HepG2 (cell line): ENCODE data around the gene PRMT6. TPM values are rescaled to one million over a fixed set of nuclear protein-coding genes. Genes with fewer than 3 reads are reported as not detected.

Source experiments
- ATAC-seq: fragments of 200-7000 bp; cut with Tn5 transposase; 3 replicates; pipeline ENCODE4 v1.9.1; 2020; ENCODE audit warnings: mild to moderate bottlenecking, moderate library complexity
- BruUV-seq: library from RNA; stranded (reverse); fragments of 400-500 nt; replicated peaks from 2 replicates; lab custom pipeline; 2021; lab: Mats Ljungman, UMichigan
- CTCF ChIA-PET: fragments of 300-600 bp; formaldehyde crosslinking; extraction: SDS; loops from one replicate; lab custom pipeline; 2021; ENCODE audit warnings: low total read pairs, inconsistent platforms, low intra/inter-chr PET ratio; lab: Yijun Ruan, JAX
- POLR2A ChIA-PET: fragments of 350-600 bp; sonication (Branson Sonifier 250); formaldehyde crosslinking; loops from one replicate; lab custom pipeline; 2020; ENCODE audit warnings: antibody characterized with exemption, inconsistent platforms; lab: Yijun Ruan, JAX
- DNase-seq: peaks from one replicate; pipeline ENCODE4 v3.0.0-alpha.2; 2015; ENCODE audit warnings: low spot score
- FAIRE-seq: peaks from 3 replicates; lab custom pipeline; 2011; peaks lifted over from hg19 to GRCh38; lab: Jason Lieb, UNC
- H2AFZ ChIP-seq: one replicate; pipeline ENCODE4 v1.6.1; 2011; ENCODE audit warnings: low read length, inconsistent platforms
- H3K27ac ChIP-seq: fragments of 300-600 bp; 3 replicates; pipeline ENCODE4 v1.8.0; 2011; ENCODE audit warnings: mixed run types, mild to moderate bottlenecking, mixed read lengths, low read length, inconsistent platforms; ENCODE audit not compliant: insufficient read depth; ENCODE audit errors: extremely low read length
- H3K27me3 ChIP-seq, 2 experiments: fragments of 200-600 bp in 1 of 2; 2 replicates in 1 of 2; 3 replicates in 1 of 2; pipeline versions ENCODE4 v1.6.0 to v1.8.0; 2011; ENCODE audit warnings: low read length in 2 of 2, mild to moderate bottlenecking in 2 of 2, moderate library complexity in 2 of 2, inconsistent platforms in 1 of 2; ENCODE audit not compliant: insufficient read depth in 2 of 2, control insufficient read depth in 1 of 2
- H3K36me3 ChIP-seq, 2 experiments: fragments of 200-600 bp in 1 of 2; replicated peaks in 1 of 2; 2 replicates in 1 of 2; 3 replicates in 1 of 2; pipeline versions ENCODE4 v1.5.1 to v1.8.0; 2011; ENCODE audit warnings: low read length in 2 of 2, inconsistent platforms in 1 of 2; ENCODE audit not compliant: insufficient read depth in 2 of 2, control insufficient read depth in 1 of 2
- H3K4me1 ChIP-seq: 2 replicates; pipeline ENCODE4 v1.5.1; 2012; ENCODE audit warnings: low read length, inconsistent platforms; ENCODE audit not compliant: insufficient read depth
- H3K4me2 ChIP-seq: 2 replicates; pipeline ENCODE4 v1.6.0; 2011; ENCODE audit warnings: low read depth, low read length, inconsistent platforms
- H3K4me3 ChIP-seq, 3 experiments: fragments of 200-600 bp in 1 of 3; sonication (generic), shearing (Covaris generic) in 1 of 3; replicated peaks in 1 of 3; 2 replicates each; pipeline ENCODE4 v1.5.1; 2011 to 2016; ENCODE audit warnings: low read length in 3 of 3, inconsistent platforms in 2 of 3, low read depth in 2 of 3, mild to moderate bottlenecking in 2 of 3, control low read depth in 1 of 3, mixed read lengths in 1 of 3; ENCODE audit not compliant: insufficient read depth in 1 of 3
- H3K79me2 ChIP-seq: one replicate; pipeline ENCODE4 v1.6.1; 2011; ENCODE audit warnings: low read length, inconsistent platforms; ENCODE audit not compliant: insufficient read depth
- H3K9ac ChIP-seq: 2 replicates; pipeline ENCODE4 v1.6.0; 2011; ENCODE audit warnings: mild to moderate bottlenecking, low read depth, low read length, inconsistent platforms; ENCODE audit not compliant: insufficient read depth
- H3K9me3 ChIP-seq: 2 replicates; pipeline ENCODE4 v1.5.1; 2012; ENCODE audit warnings: mild to moderate bottlenecking, low read length
- H4K20me1 ChIP-seq: 2 replicates; pipeline ENCODE4 v1.6.0; 2011; ENCODE audit warnings: inconsistent platforms, mild to moderate bottlenecking, low read length, moderate library complexity; ENCODE audit not compliant: insufficient read depth
- AHR ChIP-seq: IDR thresholded peaks from 2 replicates; pipeline ENCODE4 v1.6.1; 2018; ENCODE audit warnings: missing genetic modification reagents, missing compliant biosample characterization
- NFKBIZ ChIP-seq: IDR thresholded peaks from 2 replicates; pipeline ENCODE4 v1.6.1; 2018; ENCODE audit warnings: missing genetic modification reagents, missing compliant biosample characterization
- ONECUT2 ChIP-seq: sonication (generic); formaldehyde crosslinking; IDR thresholded peaks from 2 replicates; pipeline ENCODE4 v1.4.0; 2020; ENCODE audit warnings: missing genetic modification reagents
- PAF1 ChIP-seq: IDR thresholded peaks from 2 replicates; pipeline ENCODE4 v1.6.1; 2016; ENCODE audit warnings: missing genetic modification reagents, missing compliant biosample characterization
- SETDB1 ChIP-seq: sonication (generic); formaldehyde crosslinking; IDR thresholded peaks from 2 replicates; pipeline ENCODE4 v1.5.1; 2020; ENCODE audit warnings: missing genetic modification reagents, mild to moderate bottlenecking, borderline replicate concordance
- SNAPC2 ChIP-seq: sonication (generic); formaldehyde crosslinking; IDR thresholded peaks from 2 replicates; pipeline ENCODE4 v1.8.1; 2022; ENCODE audit warnings: mild to moderate bottlenecking, missing genetic modification reagents
- STAT6 ChIP-seq: sonication (generic); formaldehyde crosslinking; IDR thresholded peaks from 2 replicates; pipeline ENCODE4 v1.4.0; 2020; ENCODE audit warnings: missing genetic modification reagents, mild to moderate bottlenecking, borderline replicate concordance
- SYNCRIP ChIP-seq: fragments of 200-400 bp; formaldehyde crosslinking; IDR thresholded peaks from 2 replicates; pipeline ENCODE4 v1.6.1; 2018; ENCODE audit warnings: mild to moderate bottlenecking, low read depth, low read length; ENCODE audit not compliant: insufficient read depth
- TBL1XR1 ChIP-seq: fragments of 150-350 bp; IDR thresholded peaks from 2 replicates; pipeline ENCODE4 v1.6.1; 2014; ENCODE audit warnings: borderline replicate concordance, low read length; ENCODE audit not compliant: partially characterized antibody
- ZMYM2 ChIP-seq: sonication (generic); formaldehyde crosslinking; IDR thresholded peaks from 2 replicates; pipeline ENCODE4 v1.8.0; 2022; ENCODE audit warnings: mild to moderate bottlenecking, missing genetic modification reagents
- ZNF143 ChIP-seq: sonication (generic); formaldehyde crosslinking; IDR thresholded peaks from 2 replicates; pipeline ENCODE4 v1.4.0; 2020; ENCODE audit warnings: missing genetic modification reagents
- ZNF253 ChIP-seq: sonication (generic); formaldehyde crosslinking; IDR thresholded peaks from 2 replicates; pipeline ENCODE4 v1.8.0; 2022; ENCODE audit warnings: mild to moderate bottlenecking, missing genetic modification reagents, borderline replicate concordance
- ZNF576 ChIP-seq: sonication (generic); formaldehyde crosslinking; IDR thresholded peaks from 2 replicates; pipeline ENCODE4 v1.4.0; 2020; ENCODE audit warnings: mild to moderate bottlenecking, missing genetic modification reagents
- ZNF770 ChIP-seq: sonication (generic); formaldehyde crosslinking; IDR thresholded peaks from 2 replicates; pipeline ENCODE4 v1.5.0; 2020; ENCODE audit warnings: mild to moderate bottlenecking, missing genetic modification reagents
- WGBS: methylation state at CpG from one replicate; pipeline ENCODE4 v1.1.6; 2017; ENCODE audit warnings: low lambda C conversion rate; 5-methylcytosine and 5-hydroxymethylcytosine counted together
- in situ Hi-C: cut with HindIII; loops from 2 replicates; pipeline ENCODE4 v1.10.0; 2017; ENCODE audit warnings: low pct_unique_long_range_greater_than_20kb; ENCODE audit not compliant: extremely low pct_ligation_motif_present
- intact Hi-C: fragments of 100-400 bp; cut with micrococcal nuclease; formaldehyde crosslinking; loops from one replicate; pipeline ENCODE4 v1.10.0; 2022; ENCODE audit not compliant: unreplicated experiment
- polyA plus RNA-seq, 8 experiments: library from polyadenylated mRNA; depleted of rRNA in 3 of 8; stranded (reverse) in 7 of 8; unstranded in 1 of 8; fragments of >200 nt; fragmentation: Illumina TruSeq in 4 of 8; extraction: Trizol in 4 of 8; gene quantifications; 2 replicates each; pipeline versions ENCODE4 v1.2.1 to v1.2.3, GENCODE V29; 2011 to 2016; ENCODE audit warnings: low read depth in 4 of 8, missing spikeins in 1 of 8, mixed read lengths in 1 of 8; ENCODE audit not compliant: insufficient read depth in 1 of 8
- total RNA-seq, 5 experiments: library from RNA; depleted of rRNA; stranded (reverse); fragments of >200 nt; fragmentation: Illumina TruSeq; extraction: Trizol; gene quantifications; 2 replicates each; pipeline ENCODE4 v1.2.3, GENCODE V29; 2016; ENCODE audit warnings: low read depth in 1 of 5

Gene PRMT6
- total and polyA plus RNA-seq, 2 of the 13 experiments (the other 11 are each of a cell fraction or from before 2014, with no cell fraction given) = 8.1 to 15.8 TPM

GRCh38 chr1:107081102-107081501, 24.6 kb downstream of the PRMT6 start:
- H3K4me2 ChIP-seq = no peak overlapping the region
- H3K36me3 ChIP-seq = no peaks in the 10 kb centered on the region
- no peaks in the 10 kb centered on the region for H4K20me1 ChIP-seq
- H3K9ac ChIP-seq = no peak overlapping the region
- H3K27me3 ChIP-seq = no peaks in the 10 kb centered on the region
- in situ Hi-C loops = no loop called here
- H2AFZ ChIP-seq = no peak overlapping the region
- CTCF ChIA-PET = no interaction called here
- FAIRE-seq (no peak), ATAC-seq (no peak), DNase-seq (no peak)
- no peaks in the 10 kb centered on the region for H3K79me2 ChIP-seq
- H3K4me1 ChIP-seq = no peaks in the 10 kb centered on the region
- no peak overlapping the region for H3K27ac ChIP-seq
- BruUV-seq = no TSS peak
- TF ChIP-seq ZNF143 (CRISPR knock-in tag) (no peak), ZNF770 (no peak), PAF1 (no peak), SYNCRIP (no peak), SETDB1 (CRISPR knock-in tag) (no peak), STAT6 (CRISPR knock-in tag) (no peak), ZNF576 (CRISPR knock-in tag) (no peak), ONECUT2 (CRISPR knock-in tag) (no peak), AHR (CRISPR knock-in tag) (no peak), TBL1XR1 (no peak), SNAPC2 (CRISPR knock-in tag) (no peak), ZMYM2 (CRISPR knock-in tag) (no peak), NFKBIZ (CRISPR knock-in tag) (no peak), ZNF253 (CRISPR knock-in tag) (no peak)
- peaks cover 7% of the 10 kb centered on the region; the same call in 1 of the 2 replicates for H3K9me3 ChIP-seq
- H3K4me3 ChIP-seq = no peak overlapping the region
- 0% methylated on average over 2 of the region's 2 CpGs for WGBS
- POLR2A ChIA-PET = no interaction called here
- intact Hi-C loops = no loop called here
